H1 (cell line): ENCODE data around the gene ASXL1. TPM values are rescaled to one million over a fixed set of nuclear protein-coding genes. Genes with fewer than 3 reads are reported as not detected.

Experiments
- CEBPB ChIP-seq: IDR thresholded peaks from 2 replicates; pipeline ENCODE4 v1.6.1; 2012; ENCODE audit warnings: low read depth, low read length
- polyA plus RNA-seq, 7 experiments: library from polyadenylated mRNA; depleted of rRNA in 3 of 7; stranded (reverse) in 5 of 7; unstranded in 2 of 7; fragments of >200 nt in 5 of 7; fragments of 200-250 nt in 2 of 7; gene quantifications; 1 replicate in 5 of 7; 2 replicates in 1 of 7; 4 replicates in 1 of 7; pipeline versions ENCODE4 v1.2.1 to v1.2.3, GENCODE V29; 2011 to 2013; ENCODE audit warnings: missing spikeins in 2 of 7, mixed read lengths in 2 of 7
- total RNA-seq: library from RNA; stranded (reverse); fragmentation: NEBNext Ultra II Directional; extraction: Animal tissue kit (Norgen Biotek cat#: 25700); gene quantifications from 2 replicates; pipeline ENCODE4 v1.2.1, GENCODE V29; 2021
- TF ChIP-seq, protein P1 (sequence below): fragments of 300-600 bp; sonication (generic); IDR thresholded peaks from 2 replicates; pipeline ENCODE4 v1.7.1; 2012; ENCODE audit warnings: low read length, moderate library complexity, mild to moderate bottlenecking, inconsistent platforms; ENCODE audit not compliant: insufficient replicate concordance

ASXL1 gene
- total and polyA plus RNA-seq, 2 of the 8 experiments (the other 6 are each of a cell fraction or from before 2014, with no cell fraction given), result 10.6 to 26.5 TPM

DNA sequence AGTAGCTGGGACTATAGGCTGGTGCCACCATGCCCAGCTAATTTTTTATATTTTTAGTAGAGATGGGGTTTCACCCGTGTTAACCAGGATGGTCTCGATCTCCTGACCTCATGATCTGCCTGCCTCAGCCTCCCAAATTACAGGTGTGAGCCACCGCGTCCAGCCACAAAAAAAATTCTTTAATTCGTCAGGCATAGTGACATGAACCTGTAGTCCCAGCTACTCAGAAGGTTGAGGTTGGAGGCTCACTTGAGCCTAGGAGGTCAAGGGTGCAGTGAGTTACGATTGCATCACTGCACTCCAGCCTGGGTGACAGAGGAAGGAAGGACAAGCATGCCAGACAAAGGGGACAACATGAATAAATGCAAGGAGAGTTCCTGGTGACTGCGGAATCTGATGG lies 19.5 kb upstream of the ASXL1 start (continued):
- TF ChIP-seq, protein P1, sequence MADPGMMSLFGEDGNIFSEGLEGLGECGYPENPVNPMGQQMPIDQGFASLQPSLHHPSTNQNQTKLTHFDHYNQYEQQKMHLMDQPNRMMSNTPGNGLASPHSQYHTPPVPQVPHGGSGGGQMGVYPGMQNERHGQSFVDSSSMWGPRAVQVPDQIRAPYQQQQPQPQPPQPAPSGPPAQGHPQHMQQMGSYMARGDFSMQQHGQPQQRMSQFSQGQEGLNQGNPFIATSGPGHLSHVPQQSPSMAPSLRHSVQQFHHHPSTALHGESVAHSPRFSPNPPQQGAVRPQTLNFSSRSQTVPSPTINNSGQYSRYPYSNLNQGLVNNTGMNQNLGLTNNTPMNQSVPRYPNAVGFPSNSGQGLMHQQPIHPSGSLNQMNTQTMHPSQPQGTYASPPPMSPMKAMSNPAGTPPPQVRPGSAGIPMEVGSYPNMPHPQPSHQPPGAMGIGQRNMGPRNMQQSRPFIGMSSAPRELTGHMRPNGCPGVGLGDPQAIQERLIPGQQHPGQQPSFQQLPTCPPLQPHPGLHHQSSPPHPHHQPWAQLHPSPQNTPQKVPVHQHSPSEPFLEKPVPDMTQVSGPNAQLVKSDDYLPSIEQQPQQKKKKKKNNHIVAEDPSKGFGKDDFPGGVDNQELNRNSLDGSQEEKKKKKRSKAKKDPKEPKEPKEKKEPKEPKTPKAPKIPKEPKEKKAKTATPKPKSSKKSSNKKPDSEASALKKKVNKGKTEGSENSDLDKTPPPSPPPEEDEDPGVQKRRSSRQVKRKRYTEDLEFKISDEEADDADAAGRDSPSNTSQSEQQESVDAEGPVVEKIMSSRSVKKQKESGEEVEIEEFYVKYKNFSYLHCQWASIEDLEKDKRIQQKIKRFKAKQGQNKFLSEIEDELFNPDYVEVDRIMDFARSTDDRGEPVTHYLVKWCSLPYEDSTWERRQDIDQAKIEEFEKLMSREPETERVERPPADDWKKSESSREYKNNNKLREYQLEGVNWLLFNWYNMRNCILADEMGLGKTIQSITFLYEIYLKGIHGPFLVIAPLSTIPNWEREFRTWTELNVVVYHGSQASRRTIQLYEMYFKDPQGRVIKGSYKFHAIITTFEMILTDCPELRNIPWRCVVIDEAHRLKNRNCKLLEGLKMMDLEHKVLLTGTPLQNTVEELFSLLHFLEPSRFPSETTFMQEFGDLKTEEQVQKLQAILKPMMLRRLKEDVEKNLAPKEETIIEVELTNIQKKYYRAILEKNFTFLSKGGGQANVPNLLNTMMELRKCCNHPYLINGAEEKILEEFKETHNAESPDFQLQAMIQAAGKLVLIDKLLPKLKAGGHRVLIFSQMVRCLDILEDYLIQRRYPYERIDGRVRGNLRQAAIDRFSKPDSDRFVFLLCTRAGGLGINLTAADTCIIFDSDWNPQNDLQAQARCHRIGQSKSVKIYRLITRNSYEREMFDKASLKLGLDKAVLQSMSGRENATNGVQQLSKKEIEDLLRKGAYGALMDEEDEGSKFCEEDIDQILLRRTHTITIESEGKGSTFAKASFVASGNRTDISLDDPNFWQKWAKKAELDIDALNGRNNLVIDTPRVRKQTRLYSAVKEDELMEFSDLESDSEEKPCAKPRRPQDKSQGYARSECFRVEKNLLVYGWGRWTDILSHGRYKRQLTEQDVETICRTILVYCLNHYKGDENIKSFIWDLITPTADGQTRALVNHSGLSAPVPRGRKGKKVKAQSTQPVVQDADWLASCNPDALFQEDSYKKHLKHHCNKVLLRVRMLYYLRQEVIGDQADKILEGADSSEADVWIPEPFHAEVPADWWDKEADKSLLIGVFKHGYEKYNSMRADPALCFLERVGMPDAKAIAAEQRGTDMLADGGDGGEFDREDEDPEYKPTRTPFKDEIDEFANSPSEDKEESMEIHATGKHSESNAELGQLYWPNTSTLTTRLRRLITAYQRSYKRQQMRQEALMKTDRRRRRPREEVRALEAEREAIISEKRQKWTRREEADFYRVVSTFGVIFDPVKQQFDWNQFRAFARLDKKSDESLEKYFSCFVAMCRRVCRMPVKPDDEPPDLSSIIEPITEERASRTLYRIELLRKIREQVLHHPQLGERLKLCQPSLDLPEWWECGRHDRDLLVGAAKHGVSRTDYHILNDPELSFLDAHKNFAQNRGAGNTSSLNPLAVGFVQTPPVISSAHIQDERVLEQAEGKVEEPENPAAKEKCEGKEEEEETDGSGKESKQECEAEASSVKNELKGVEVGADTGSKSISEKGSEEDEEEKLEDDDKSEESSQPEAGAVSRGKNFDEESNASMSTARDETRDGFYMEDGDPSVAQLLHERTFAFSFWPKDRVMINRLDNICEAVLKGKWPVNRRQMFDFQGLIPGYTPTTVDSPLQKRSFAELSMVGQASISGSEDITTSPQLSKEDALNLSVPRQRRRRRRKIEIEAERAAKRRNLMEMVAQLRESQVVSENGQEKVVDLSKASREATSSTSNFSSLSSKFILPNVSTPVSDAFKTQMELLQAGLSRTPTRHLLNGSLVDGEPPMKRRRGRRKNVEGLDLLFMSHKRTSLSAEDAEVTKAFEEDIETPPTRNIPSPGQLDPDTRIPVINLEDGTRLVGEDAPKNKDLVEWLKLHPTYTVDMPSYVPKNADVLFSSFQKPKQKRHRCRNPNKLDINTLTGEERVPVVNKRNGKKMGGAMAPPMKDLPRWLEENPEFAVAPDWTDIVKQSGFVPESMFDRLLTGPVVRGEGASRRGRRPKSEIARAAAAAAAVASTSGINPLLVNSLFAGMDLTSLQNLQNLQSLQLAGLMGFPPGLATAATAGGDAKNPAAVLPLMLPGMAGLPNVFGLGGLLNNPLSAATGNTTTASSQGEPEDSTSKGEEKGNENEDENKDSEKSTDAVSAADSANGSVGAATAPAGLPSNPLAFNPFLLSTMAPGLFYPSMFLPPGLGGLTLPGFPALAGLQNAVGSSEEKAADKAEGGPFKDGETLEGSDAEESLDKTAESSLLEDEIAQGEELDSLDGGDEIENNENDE, result no peak
- peak; percentile 65 for TF ChIP-seq CEBPB
